Right renal pelvis (tissue), 4 donors: ENCODE data around the gene UCP3. TPM values are rescaled to one million over a fixed set of nuclear protein-coding genes. Genes with fewer than 3 reads are reported as not detected.

Source experiments
- DNase-seq, 4 donors: peaks; one replicate each; pipeline ENCODE4 v3.0.0-alpha.2; 2013; ENCODE audit warnings: low read depth in 4 of 4, low spot score in 3 of 4, missing footprints in 1 of 4
- polyA plus RNA-seq, 4 donors: library from polyadenylated mRNA; unstranded; fragments of 120-200 nt; gene quantifications; one replicate each; pipeline ENCODE4 v1.2.1, GENCODE V29; 2013; ENCODE audit not compliant: insufficient read length in 4 of 4

UCP3 gene
- 1 to 10 TPM; 2.1 to 2.3 (median 2.2) TPM for polyA plus RNA-seq

GRCh38 chr11:74008373-74009229, at the start of gene UCP3:
Gene UCP3, minus strand, starts transcription at chr11:74009085. Its CDS starts 2,043 bp downstream, at chr11:74007042.
- no peak for DNase-seq

- no peak for DNase-seq
Measured at GRCh38 chr11:74057249-74058151, 48.6 kb upstream of the UCP3 start.

GRCh38 chr11:74055938-74056337, 47.1 kb upstream of the UCP3 start:
- no peak for DNase-seq

GRCh38 chr11:74050465-74050864, 41.6 kb upstream of the UCP3 start:
- no peak for DNase-seq

- no peak for DNase-seq
Measured at GRCh38 chr11:74048993-74049392, 40.1 kb upstream of the UCP3 start.

- no peak for DNase-seq
Measured at GRCh38 chr11:74044538-74044937, 35.7 kb upstream of the UCP3 start.

GRCh38 chr11:74043450-74043849, 34.6 kb upstream of the UCP3 start:
- no peak for DNase-seq

GRCh38 chr11:74037309-74037708, 28.4 kb upstream of the UCP3 start:
- no peak for DNase-seq

- no peak for DNase-seq
Measured at GRCh38 chr11:74035264-74035663, 26.4 kb upstream of the UCP3 start.

GRCh38 chr11:74033046-74033445, 24.2 kb upstream of the UCP3 start:
- DNase-seq = no peak

- no peak for DNase-seq
Measured at GRCh38 chr11:74030723-74031676, 22.1 kb upstream of the UCP3 start.

GRCh38 chr11:74025467-74026166, 16.7 kb upstream of the UCP3 start:
- DNase-seq = no peak

GRCh38 chr11:74024261-74025029, 15.6 kb upstream of the UCP3 start:
- DNase-seq = no peak

- no peak for DNase-seq
Measured at GRCh38 chr11:74023276-74023675, 14.4 kb upstream of the UCP3 start.

GRCh38 chr11:74022546-74022945, 13.7 kb upstream of the UCP3 start:
- DNase-seq = no peak

- DNase-seq = no peak
Measured at GRCh38 chr11:74021998-74022397, 13.1 kb upstream of the UCP3 start.

- DNase-seq = no peak
Measured at GRCh38 chr11:74020539-74020938, 11.7 kb upstream of the UCP3 start.

GRCh38 chr11:74019860-74020259, 11.0 kb upstream of the UCP3 start:
- DNase-seq = no peak
